GM19467 (cell line): ENCODE results near the gene ANKRD65.
"Not testable (repeated sequence)": the region's sequence is repeated elsewhere in the genome, so short reads cannot be mapped to it uniquely, and the experiment has no call there.

Experiments
- ATAC-seq: cut with Tn5 transposase; IDR thresholded peaks from one replicate; pipeline ENCODE4 v1.9.1; 2021; ENCODE audit warnings: mild to moderate bottlenecking, moderate library complexity; ENCODE audit not compliant: unreplicated experiment

ANKRD65 gene

DNA sequence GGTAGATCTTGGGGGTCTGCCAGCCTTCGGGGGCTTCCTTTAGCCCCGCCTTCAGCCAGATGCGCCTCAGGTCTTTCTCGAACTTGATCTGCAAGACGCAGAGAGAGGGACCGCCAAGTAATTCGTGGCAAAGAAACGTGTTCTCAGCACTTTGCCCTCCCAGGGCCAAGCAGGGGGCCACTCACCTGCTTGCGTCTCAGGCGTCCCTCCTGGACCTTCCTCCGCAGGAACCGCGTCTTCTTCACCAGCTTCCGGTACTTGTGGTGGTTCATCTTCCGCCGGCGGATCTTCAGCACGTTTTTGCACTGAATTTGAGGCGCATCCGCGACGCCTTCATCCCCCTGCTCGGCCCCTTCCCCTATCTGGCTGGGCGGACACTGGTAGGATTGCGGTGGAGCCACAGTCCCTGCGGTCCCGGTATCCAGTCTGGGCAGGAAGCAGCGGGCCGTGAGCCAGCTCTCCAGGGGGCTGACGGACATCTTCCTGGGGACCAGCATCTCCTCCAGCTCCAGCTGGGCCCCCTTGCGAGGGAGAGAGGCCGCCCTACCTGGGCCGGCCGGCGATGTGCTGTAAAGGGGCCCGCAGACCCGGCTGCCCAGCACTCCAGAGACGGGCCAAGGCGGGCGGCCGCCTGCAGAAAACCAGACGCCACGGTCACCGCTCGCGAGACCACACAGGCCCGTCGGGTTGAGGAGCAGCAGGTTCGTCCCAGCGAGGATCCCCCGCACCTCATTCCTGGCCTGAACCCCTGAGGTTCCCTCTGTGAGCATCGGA lies 47.1 kb downstream of the ANKRD65 start:
- no peak for ATAC-seq

DNA sequence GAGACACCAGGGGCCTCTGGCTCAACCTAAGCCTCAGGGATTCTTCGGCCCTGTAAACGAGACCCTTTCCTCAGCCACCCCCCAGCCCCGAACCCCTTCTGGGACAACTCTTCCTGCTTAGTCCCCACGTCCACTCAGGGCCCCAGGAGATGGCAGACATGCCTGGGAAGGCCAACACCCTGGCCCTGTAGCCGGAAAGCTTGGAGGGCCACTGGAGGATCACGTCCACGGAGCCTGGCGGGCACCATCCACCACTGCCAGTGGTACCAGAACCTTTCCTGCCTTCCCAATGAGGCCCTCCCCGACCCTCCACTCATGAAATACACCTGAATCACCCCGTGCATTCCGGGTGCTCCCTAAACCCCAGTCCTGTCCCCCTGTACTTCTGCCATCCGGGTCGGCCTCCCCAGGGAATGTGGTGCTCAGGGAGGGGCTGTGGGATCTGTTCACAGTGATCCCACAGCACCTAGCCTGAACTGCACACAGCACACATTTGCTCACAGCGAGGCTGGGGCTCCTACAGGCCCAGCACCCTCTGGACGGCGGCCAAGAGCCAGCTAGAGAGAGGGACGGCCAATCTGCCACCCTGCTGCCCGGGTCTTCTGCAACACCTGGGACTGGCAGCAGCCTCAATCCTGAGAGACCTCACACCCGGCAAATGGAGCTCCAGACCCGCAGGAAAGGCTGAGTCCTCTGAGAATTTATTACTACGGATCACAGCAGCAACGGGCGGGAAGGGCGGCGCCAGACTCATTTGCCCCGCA lies 47.8 kb downstream of the ANKRD65 start:
- no peak for ATAC-seq

DNA sequence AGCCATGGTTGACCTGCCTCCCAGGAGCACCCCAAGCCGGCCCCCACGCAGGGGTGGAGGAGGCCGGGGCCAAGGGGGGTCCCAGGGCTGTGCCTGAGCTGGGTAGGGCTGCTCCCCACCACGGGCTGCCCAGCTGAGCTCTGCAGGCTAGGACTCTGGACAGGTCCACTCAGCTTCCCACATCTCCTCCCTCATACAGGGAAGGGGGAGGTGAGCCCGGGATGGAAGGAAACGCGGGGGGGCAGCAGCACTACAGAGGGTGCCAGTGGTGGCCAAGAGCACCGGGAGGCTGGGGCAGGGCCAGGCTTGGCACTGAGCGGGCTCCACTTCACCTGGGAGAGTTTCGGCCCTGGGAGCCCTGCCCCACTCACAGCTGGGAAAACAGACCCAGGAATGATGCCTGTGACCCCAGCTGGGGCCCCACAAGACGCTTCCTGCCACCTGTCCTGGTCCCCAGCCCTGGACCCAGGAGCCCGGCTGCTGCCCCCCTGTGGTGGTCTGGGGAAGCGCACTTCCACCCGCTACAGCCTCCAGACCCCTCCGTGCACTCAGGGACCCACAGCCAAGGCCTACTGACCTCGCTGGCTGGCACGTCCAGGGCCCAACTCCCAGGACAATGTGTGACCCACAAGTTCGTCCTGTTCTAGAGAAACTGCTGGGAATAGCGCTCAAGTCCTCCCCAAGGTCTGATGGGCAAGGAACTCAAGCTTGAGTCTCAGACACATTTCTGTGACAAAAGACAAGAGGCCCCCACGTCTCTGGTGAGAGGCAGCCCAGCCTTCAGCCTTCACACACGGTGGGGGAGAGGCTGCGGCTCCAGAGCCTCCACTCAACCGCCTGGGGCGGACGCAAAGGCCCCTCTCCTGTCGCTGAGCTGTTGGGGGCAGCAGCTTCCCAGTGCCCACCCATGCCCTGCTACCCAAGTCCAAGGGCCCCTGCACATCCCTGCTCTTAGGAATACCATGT lies 49.0 kb downstream of the ANKRD65 start:
- ATAC-seq, result no peak

DNA sequence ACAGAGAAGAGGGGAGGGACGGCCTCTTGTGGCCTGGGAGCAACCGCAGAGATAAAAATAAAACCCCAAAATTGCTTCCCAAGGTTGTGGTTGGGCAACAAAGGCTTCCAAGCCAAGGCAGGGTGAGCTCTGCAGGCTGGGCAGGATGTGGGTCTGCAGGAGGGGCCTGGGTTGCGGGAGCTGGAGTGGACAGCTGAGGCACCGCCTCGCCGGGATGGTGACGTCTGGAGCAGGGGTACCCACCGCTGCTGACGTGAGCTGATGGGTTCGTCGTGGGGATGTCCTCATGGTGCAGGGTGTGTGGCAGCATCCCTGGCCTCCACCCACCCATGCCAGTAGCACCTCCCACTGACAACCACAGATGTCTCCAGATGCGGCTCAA lies 49.7 kb downstream of the ANKRD65 start:
- ATAC-seq, result no peak

DNA sequence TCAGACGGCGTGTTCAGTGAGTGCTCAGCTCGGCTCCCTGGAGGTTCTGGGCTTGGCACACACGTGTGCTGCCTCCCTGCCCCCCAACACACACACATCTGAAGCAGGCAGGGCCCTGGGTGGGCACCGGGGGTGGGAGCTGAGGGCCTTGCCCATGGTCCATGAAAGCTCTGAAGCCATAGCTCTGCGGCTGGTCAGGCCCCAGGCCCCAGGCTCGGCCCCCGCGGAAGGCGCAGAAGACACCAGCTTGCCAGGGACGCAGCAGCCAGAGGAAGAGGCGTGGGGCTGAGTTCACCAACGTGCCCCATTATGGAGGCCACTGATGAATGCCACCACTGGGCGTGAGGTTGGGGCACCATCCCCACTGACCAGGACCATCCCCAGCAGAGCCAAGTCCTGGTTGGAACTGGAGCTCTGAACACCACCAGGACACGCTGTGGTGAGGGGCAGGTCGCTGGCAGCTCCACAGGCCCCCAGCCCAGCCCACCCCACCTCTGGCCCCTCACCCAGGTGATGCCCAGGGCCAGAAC lies 50.2 kb downstream of the ANKRD65 start:
- no peak for ATAC-seq

DNA sequence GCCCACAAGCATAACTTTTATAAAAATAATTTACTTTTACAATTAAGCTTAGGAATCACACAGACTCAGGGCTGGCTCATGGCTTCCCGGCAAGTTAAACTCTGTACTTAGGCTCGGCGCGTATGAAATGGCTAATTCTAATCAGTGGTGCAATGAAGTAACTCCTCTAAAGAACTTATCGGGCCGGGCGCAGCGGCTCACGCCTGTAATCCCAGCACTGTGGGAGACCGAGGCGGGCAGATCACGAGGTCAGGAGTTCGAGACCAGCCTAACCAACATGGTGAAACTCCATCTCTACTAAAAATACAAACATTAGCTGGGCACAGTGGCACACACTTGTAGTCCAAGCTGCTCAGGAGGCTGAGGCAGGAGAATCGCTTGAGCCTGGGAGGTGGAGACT lies 51.0 kb downstream of the ANKRD65 start:
- ATAC-seq, result not testable (repeated sequence)
